ENCODE measurements around the gene ZNF672. TPM values are rescaled to one million over a fixed set of nuclear protein-coding genes. Genes with fewer than 3 reads are reported as not detected.
"Not testable (repeated sequence)": the region's sequence is repeated elsewhere in the genome, so short reads cannot be mapped to it uniquely, and the experiment has no call there.

The ZNF672 gene
- 18.0 TPM for polyA plus RNA-seq (2013, experiment 1 of 2)
- polyA plus RNA-seq (2013, experiment 2 of 2): 21.2 TPM

DNA sequence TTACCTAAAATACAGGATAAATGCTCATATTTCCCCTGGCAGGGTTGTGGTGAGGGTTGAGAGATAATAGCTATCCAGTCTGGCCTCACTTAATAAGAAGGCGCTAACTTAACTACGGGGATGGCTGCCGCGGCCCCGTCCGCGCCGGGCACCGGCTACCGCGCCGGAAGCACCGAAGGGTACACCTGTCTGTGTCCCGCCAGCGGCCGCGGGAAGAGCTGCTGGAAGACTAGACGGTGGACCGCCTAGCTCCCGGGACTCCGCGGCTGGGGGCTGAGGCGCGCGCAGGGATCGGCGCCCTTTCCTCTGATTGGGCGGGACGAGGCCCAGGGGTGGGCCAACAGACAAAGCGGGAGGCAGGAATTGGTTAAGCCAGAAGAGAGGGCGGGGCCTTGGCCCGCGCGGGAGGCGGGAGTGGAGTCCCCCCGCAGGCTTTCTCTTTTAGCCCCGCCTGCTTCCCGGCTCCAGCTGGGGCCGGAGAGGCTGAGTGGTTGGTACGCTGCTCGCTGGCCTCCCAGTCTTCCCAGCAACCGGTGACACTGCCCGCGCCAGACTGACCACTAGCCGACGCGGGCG lies at the start of gene ZNF672:
Gene ZNF672, plus strand, starts transcription at position 444 of the 576 bp plus-strand sequence. CDS start 9,051 bp downstream, outside the sequence.
- Histone ChIP-seq H3K27ac (ENCODE audit: low read depth, low read length) (peak within 1 kb of the TSS; percentile 79), H3K9ac (ENCODE audit: low read depth, low read length) (peak within 1 kb of the TSS; percentile 84), H3K9me3 (ENCODE audit: insufficient read depth, low read depth, low read length) (no peaks in the 10 kb centered on the region), H3K27me3 (ENCODE audit: insufficient read depth, low read length) (peaks cover 14% of the 10 kb centered on the region; the same call in 1 of the 2 replicates), H3K4me1 (ENCODE audit: insufficient read depth, low read length) (peaks cover 6% of the 10 kb centered on the region; the same call in 1 of the 2 replicates), H3K36me3 (ENCODE audit: insufficient read depth, low read length) (no peaks in the 10 kb centered on the region), H3K4me3 (ENCODE audit: low read length) (peak within 1 kb of the TSS; percentile 84)
- WGBS: under 1% methylated on average over 48 of the region's 48 CpGs

DNA sequence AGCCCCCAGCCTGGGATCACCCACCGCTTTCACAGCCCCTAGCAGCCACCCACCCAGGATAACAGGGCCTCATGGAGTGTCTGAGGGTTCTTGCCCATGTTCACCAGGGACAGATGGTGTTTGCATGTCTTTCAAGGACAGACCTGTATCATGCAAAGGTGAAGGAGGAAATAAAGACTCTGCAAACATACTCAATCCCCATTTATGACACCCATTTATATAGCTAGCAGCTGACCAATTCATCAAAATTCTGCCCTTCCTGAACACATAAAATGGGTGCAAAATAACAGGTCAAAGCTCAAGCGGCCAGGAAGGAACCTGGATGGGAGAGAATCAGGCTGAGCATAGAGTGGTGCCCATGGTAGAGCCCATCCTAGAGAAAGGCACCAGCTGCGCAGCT lies 49.7 kb upstream of the ZNF672 start:
- Histone ChIP-seq H3K4me3 (ENCODE audit: low read length) (no peak overlapping the region), H3K27ac (ENCODE audit: low read depth, low read length) (no peak overlapping the region), H3K4me1 (ENCODE audit: insufficient read depth, low read length) (no peaks in the 10 kb centered on the region), H3K36me3 (ENCODE audit: insufficient read depth, low read length) (no peaks in the 10 kb centered on the region), H3K9ac (ENCODE audit: low read depth, low read length) (no peak overlapping the region), H3K9me3 (ENCODE audit: insufficient read depth, low read depth, low read length) (peaks cover 86% of the 10 kb centered on the region), H3K27me3 (ENCODE audit: insufficient read depth, low read length) (no peaks in the 10 kb centered on the region)
- 64% methylated on average over 3 of the region's 3 CpGs for WGBS

DNA sequence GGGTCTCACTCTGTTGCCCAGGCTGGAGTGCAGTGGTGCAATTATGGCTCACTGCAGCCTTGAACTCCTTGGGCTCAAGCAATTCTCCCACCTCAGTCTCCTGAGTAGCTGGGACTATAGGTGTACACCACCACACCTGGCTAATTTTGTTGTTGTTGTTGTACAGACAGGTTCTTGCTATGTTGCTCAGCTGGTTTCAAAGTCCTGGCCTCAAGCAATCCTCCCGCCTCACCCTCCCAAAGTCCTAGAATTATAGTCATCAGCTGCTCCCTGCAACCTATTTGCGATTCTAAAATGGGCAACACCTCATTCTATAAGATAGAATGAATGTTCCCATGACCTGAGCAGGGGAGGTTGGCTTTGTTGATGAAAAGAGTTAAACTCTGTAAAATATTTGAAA lies 48.7 kb upstream of the ZNF672 start:
- peaks cover 86% of the 10 kb centered on the region for H3K9me3 ChIP-seq (ENCODE audit: insufficient read depth, low read depth, low read length)
- H3K27ac ChIP-seq (ENCODE audit: low read depth, low read length); H3K36me3 ChIP-seq (ENCODE audit: insufficient read depth, low read length); H3K4me1 ChIP-seq (ENCODE audit: insufficient read depth, low read length); H3K4me3 ChIP-seq (ENCODE audit: low read length); H3K27me3 ChIP-seq (ENCODE audit: insufficient read depth, low read length); H3K9ac ChIP-seq (ENCODE audit: low read depth, low read length): not testable (repeated sequence)
- 75% methylated on average over 2 of the region's 2 CpGs for WGBS

DNA sequence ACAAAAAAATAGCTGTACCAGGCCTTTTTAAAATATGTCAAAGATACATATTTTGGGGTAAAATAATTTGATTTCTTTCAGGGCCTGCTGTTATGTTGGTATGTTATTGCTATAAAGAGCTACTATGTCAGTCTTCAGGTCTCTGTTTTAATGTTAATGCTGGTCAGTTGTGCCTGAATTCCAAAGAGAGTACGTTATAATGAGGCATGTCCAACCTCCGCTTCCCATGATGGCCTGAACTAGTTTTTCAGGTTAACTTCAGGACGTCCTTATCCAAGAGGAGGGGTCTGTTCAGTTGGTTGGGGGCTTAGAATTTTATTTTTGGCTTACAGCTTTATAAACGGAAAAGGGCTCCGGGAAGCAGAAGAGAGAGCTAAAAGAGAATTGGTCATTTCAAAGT lies 47.6 kb upstream of the ZNF672 start:
- 73% methylated on average over 5 of the region's 5 CpGs for WGBS

DNA sequence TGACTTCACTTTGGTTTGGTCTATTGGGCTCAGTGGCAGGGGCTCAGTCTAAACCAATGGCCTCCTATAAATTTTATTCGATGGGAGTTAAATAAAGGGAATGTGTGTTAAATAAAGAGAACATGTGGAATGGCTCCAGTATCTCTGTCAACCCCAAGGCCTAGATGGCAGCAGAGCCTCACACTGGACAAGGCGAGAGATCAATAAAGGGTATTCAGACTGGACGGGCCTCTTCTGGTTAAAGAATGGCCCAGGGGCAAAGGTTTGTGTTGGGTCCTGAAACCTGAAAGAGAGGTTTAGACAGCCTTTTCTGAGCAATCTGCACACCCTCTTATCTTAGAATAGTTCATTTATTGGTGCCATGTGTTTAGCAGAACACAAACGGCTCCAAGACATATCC lies 47.0 kb upstream of the ZNF672 start:
- Histone ChIP-seq H3K4me1 (ENCODE audit: insufficient read depth, low read length) (no peaks in the 10 kb centered on the region), H3K27ac (ENCODE audit: low read depth, low read length) (no peak overlapping the region), H3K9ac (ENCODE audit: low read depth, low read length) (no peak overlapping the region), H3K36me3 (ENCODE audit: insufficient read depth, low read length) (no peaks in the 10 kb centered on the region), H3K27me3 (ENCODE audit: insufficient read depth, low read length) (no peaks in the 10 kb centered on the region), H3K4me3 (ENCODE audit: low read length) (no peak overlapping the region), H3K9me3 (ENCODE audit: insufficient read depth, low read depth, low read length) (peaks cover 90% of the 10 kb centered on the region)
- 88% methylated on average over 4 of the region's 4 CpGs for WGBS

More for the DNA sequence above, 47.6 kb upstream of the ZNF672 start:
- Histone ChIP-seq H3K36me3 (ENCODE audit: insufficient read depth, low read length) (no peaks in the 10 kb centered on the region), H3K27me3 (ENCODE audit: insufficient read depth, low read length) (no peaks in the 10 kb centered on the region), H3K4me1 (ENCODE audit: insufficient read depth, low read length) (no peaks in the 10 kb centered on the region), H3K27ac (ENCODE audit: low read depth, low read length) (no peak overlapping the region), H3K9me3 (ENCODE audit: insufficient read depth, low read depth, low read length) (peaks cover 90% of the 10 kb centered on the region), H3K4me3 (ENCODE audit: low read length) (no peak overlapping the region), H3K9ac (ENCODE audit: low read depth, low read length) (no peak overlapping the region)

DNA sequence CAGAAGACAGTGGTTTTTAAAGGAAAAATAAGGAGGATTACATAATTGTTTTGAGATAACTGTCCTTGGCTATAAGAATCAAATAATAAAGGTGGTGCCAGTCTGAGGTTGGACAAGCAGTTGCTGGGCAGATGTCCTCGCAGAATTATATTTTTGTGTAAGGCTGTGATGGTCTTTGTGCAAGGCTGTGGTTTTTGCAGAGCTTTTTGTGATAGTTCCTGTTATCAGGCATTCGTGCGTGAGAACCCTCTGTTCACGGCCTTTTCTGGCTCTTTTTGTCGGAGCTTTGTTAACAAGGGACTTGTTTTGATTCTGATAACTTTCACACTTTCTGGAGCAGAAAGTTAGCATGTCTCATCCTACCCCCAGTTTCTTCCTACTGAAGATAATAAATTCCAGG lies 45.7 kb upstream of the ZNF672 start:
- Histone ChIP-seq H3K36me3 (ENCODE audit: insufficient read depth, low read length) (no peaks in the 10 kb centered on the region), H3K9ac (ENCODE audit: low read depth, low read length) (no peak overlapping the region), H3K27me3 (ENCODE audit: insufficient read depth, low read length) (no peaks in the 10 kb centered on the region), H3K9me3 (ENCODE audit: insufficient read depth, low read depth, low read length) (peaks cover 87% of the 10 kb centered on the region), H3K4me1 (ENCODE audit: insufficient read depth, low read length) (no peaks in the 10 kb centered on the region), H3K4me3 (ENCODE audit: low read length) (no peak overlapping the region), H3K27ac (ENCODE audit: low read depth, low read length) (no peak overlapping the region)
- 83% methylated on average over 5 of the region's 5 CpGs for WGBS

DNA sequence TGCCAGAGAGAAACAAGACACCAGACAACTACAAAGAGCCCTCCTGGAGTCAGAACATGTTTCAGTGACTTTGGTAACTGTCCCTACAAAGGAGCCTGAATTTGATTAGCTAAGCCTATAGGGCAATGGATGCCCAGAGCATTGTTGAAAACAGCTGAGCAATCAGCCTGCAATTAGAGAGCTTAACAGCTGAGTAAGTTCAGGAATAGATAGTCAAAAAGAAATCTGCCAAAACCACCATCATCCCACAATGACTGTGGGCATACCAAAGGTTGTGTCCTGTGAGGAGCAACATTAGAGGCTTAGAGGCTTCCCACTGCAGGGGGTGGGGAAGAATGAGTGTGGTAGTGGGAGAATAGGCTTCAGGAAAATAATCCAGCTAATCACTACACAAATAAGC lies 44.4 kb upstream of the ZNF672 start:
- H3K36me3 ChIP-seq (ENCODE audit: insufficient read depth, low read length): no peaks in the 10 kb centered on the region
- peaks cover 87% of the 10 kb centered on the region for H3K9me3 ChIP-seq (ENCODE audit: insufficient read depth, low read depth, low read length)
- H3K27me3 ChIP-seq (ENCODE audit: insufficient read depth, low read length): no peaks in the 10 kb centered on the region
- no peak overlapping the region for H3K4me3 ChIP-seq (ENCODE audit: low read length)
- H3K4me1 ChIP-seq (ENCODE audit: insufficient read depth, low read length): no peaks in the 10 kb centered on the region
- no peak overlapping the region for H3K27ac ChIP-seq (ENCODE audit: low read depth, low read length)
- H3K9ac ChIP-seq (ENCODE audit: low read depth, low read length): no peak overlapping the region

DNA sequence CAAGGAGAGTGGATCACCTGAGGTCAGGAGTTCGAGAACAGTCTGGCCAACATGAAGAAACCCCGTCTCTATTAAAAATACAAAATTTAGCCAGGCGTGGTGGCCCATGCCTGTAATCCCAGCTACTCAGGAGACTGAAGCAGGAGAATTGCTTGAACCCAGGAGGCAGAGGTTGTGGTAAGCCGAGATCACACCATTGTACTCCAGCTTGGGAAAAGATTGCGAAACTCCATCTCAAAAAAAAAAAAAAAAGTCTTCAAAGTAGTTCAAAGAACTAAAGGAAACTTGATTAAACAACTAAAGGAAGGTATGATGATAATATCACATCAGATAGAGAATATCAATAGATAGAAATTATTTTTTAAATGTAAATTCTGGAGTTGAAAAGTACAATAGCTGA lies 43.4 kb upstream of the ZNF672 start:
- not testable (repeated sequence) for H3K9ac ChIP-seq (ENCODE audit: low read depth, low read length); H3K4me1 ChIP-seq (ENCODE audit: insufficient read depth, low read length); H3K36me3 ChIP-seq (ENCODE audit: insufficient read depth, low read length); H3K27me3 ChIP-seq (ENCODE audit: insufficient read depth, low read length); H3K4me3 ChIP-seq (ENCODE audit: low read length); H3K27ac ChIP-seq (ENCODE audit: low read depth, low read length)
- WGBS: 85% methylated on average over 4 of the region's 5 CpGs
- H3K9me3 ChIP-seq (ENCODE audit: insufficient read depth, low read depth, low read length): peaks cover 85% of the 10 kb centered on the region

DNA sequence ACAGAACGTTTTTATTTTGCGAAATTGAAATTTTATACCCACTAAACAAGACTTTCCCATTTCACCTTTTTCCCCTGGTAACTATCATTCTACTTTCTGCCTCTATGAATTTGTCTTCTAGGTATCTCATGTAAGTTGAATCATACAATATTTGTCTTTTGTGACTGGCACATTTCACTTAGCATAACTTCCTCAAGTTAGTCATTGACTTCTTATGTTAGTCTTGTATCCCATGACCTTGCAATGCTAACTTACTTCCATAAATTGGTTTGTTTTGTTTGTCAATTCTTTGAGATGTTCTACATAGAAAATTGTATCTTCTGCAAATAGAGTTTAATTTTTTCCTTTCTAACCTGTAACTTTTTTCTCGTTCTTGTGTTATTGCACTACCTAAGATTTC lies 39.2 kb upstream of the ZNF672 start:
- 93% methylated on average over 2 of the region's 3 CpGs for WGBS

DNA sequence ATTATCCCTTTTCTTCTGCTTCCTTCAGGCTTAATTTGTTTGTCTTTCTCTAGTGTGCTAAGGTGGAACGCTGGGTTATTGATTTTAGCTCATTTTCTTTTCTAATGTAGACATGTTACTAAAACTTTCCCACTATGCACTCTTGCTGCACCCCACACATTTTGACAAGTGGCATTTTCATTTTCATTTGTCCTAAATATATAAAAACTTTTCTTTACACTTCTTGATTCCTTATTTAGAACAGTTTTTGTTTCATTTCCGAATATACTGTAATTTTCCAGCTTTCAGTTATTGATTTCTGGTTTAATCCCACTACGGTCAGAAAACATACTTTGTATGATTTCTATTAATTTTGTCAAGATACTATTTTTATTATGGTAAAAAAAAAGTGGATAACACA lies 37.6 kb upstream of the ZNF672 start:
- Histone ChIP-seq H3K27me3 (ENCODE audit: insufficient read depth, low read length) (no peaks in the 10 kb centered on the region), H3K9me3 (ENCODE audit: insufficient read depth, low read depth, low read length) (peaks cover 76% of the 10 kb centered on the region), H3K4me1 (ENCODE audit: insufficient read depth, low read length) (no peaks in the 10 kb centered on the region), H3K27ac (ENCODE audit: low read depth, low read length) (no peak overlapping the region), H3K9ac (ENCODE audit: low read depth, low read length) (no peak overlapping the region), H3K4me3 (ENCODE audit: low read length) (no peak overlapping the region), H3K36me3 (ENCODE audit: insufficient read depth, low read length) (no peaks in the 10 kb centered on the region)
- no CpG with 5 or more reads among the region's 3 CpGs for WGBS

More for the DNA sequence above, 39.2 kb upstream of the ZNF672 start:
- Histone ChIP-seq H3K4me1 (ENCODE audit: insufficient read depth, low read length) (no peaks in the 10 kb centered on the region), H3K9ac (ENCODE audit: low read depth, low read length) (no peak overlapping the region), H3K36me3 (ENCODE audit: insufficient read depth, low read length) (no peaks in the 10 kb centered on the region), H3K9me3 (ENCODE audit: insufficient read depth, low read depth, low read length) (peaks cover 80% of the 10 kb centered on the region), H3K4me3 (ENCODE audit: low read length) (no peak overlapping the region), H3K27ac (ENCODE audit: low read depth, low read length) (no peak overlapping the region), H3K27me3 (ENCODE audit: insufficient read depth, low read length) (no peaks in the 10 kb centered on the region)

DNA sequence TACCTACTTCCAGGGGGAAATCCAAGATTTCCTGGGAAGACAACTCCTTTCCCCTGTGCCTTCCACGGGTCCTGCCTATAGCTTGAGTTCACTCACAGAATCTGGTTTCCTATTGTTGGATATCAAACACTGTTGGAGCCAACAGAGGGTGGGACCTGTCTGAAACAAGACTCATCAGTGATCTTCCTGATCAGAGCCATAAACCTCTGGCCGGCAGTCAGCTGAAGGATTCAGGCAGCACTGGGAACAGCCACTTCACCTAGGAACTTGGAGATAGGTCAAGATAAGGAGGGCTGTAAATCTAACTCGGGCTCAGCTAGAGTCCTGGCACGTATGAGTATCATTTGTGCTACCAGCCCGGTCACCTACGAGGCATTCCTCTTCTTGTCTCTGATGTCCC lies 35.6 kb upstream of the ZNF672 start:
- whole genome bisulfite sequencing: 77% methylated on average over 6 of the region's 6 CpGs

DNA sequence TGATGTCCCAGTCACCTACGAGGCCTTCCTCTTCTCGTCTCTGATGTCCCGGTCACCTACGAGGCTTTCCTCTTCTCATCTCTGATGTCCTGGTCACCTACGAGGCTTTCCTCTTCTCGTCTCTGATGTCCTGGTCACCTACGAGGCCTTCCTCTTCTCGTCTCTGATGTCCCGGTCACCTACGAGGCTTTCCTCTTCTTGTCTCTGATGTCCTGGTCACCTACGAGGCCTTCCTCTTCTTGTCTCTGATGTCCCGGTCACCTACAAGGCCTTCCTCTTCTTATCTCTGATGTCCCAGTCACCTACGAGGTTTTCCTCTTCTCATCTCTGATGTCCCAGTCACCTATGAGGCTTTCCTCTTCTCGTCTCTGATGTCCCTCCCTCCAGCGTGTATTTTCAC lies 34.5 kb upstream of the ZNF672 start:
- not testable (repeated sequence) for H3K27ac ChIP-seq (ENCODE audit: low read depth, low read length)
- WGBS: 89% methylated on average over 15 of the region's 15 CpGs

More for the DNA sequence above, 35.6 kb upstream of the ZNF672 start:
- peaks cover 63% of the 10 kb centered on the region for H3K9me3 ChIP-seq (ENCODE audit: insufficient read depth, low read depth, low read length)
- H3K27me3 ChIP-seq (ENCODE audit: insufficient read depth, low read length): no peaks in the 10 kb centered on the region
- H3K36me3 ChIP-seq (ENCODE audit: insufficient read depth, low read length): no peaks in the 10 kb centered on the region
- H3K4me3 ChIP-seq (ENCODE audit: low read length): no peak overlapping the region
- H3K4me1 ChIP-seq (ENCODE audit: insufficient read depth, low read length): no peaks in the 10 kb centered on the region
- no peak overlapping the region for H3K27ac ChIP-seq (ENCODE audit: low read depth, low read length)
- no peak overlapping the region for H3K9ac ChIP-seq (ENCODE audit: low read depth, low read length)

More for the DNA sequence above, 34.5 kb upstream of the ZNF672 start:
- H3K36me3 ChIP-seq (ENCODE audit: insufficient read depth, low read length); H3K4me3 ChIP-seq (ENCODE audit: low read length); H3K4me1 ChIP-seq (ENCODE audit: insufficient read depth, low read length); H3K9ac ChIP-seq (ENCODE audit: low read depth, low read length); H3K27me3 ChIP-seq (ENCODE audit: insufficient read depth, low read length): not testable (repeated sequence)
- peaks cover 53% of the 10 kb centered on the region for H3K9me3 ChIP-seq (ENCODE audit: insufficient read depth, low read depth, low read length)
